SK-N-SH (cell line): ENCODE measurements around the gene STK35.

Experiments used
- CTCF ChIP-seq: fragments of 200-600 bp; sonication (generic); IDR thresholded peaks from 2 replicates; pipeline ENCODE4 v1.6.1; 2017; ENCODE audit warnings: antibody characterized with exemption, mild to moderate bottlenecking, moderate library complexity
- EP300 ChIP-seq, 2 experiments: IDR thresholded peaks; 2 replicates each; pipeline versions ENCODE4 v1.4.0 to v1.6.1; 2012; ENCODE audit warnings: borderline replicate concordance in 1 of 2, low read depth in 1 of 2, low read length in 1 of 2
- PBX3 ChIP-seq: IDR thresholded peaks from 2 replicates; pipeline ENCODE4; 2012
- REST ChIP-seq: IDR thresholded peaks from 2 replicates; pipeline ENCODE4 v1.6.1; 2012; ENCODE audit warnings: mild to moderate bottlenecking, low read depth, low read length, moderate library complexity
- USF1 ChIP-seq: IDR thresholded peaks from 2 replicates; pipeline ENCODE4 v1.4.0; 2012; ENCODE audit warnings: low read depth, borderline replicate concordance

- TF ChIP-seq CTCF (no peak), EP300 (IDR thresholded peaks at IDR 0.05; ENCODE audit: borderline replicate concordance in 1 of 2, low read depth in 1 of 2, low read length in 1 of 2) (no peak), PBX3 (no peak), REST (no peak), USF1 (no peak)
Observed at GRCh38 chr20:2086177-2086979, 15.2 kb upstream of the STK35 start.
